Naive thymus-derived CD4-positive, alpha-beta T cell (primary cell): ENCODE results near the gene TMEM272. TPM values are rescaled to one million over a fixed set of nuclear protein-coding genes. Genes with fewer than 3 reads are reported as not detected.

Source experiments
- ATAC-seq: fragments of 150-1000 bp; cut with Tn5 transposase; 2 replicates; pipeline ENCODE4 v1.10.0; 2021; ENCODE audit warnings: mild to moderate bottlenecking, moderate library complexity
- CTCF ChIA-PET: fragments of 350-600 bp; sonication (Branson Sonifier 250); formaldehyde crosslinking; loops from one replicate; lab custom pipeline; 2021; ENCODE audit warnings: antibody characterized with exemption; lab: Charles Lee
- POLR2A ChIA-PET: fragments of 350-600 bp; sonication (Branson Sonifier 250); formaldehyde crosslinking; loops from one replicate; lab custom pipeline; 2021; ENCODE audit warnings: antibody characterized with exemption, inconsistent platforms; lab: Charles Lee
- DNase-seq, 9 donors: peaks; one replicate each; pipeline versions ENCODE4 v3.0.0 to v3.0.0-alpha.2; 2020 to 2022; ENCODE audit warnings: mixed read lengths in 1 of 9
- H3K27ac ChIP-seq: one replicate; pipeline ENCODE4 v1.7.0; 2013; ENCODE audit warnings: mild to moderate bottlenecking, low read depth, low read length, moderate library complexity
- H3K27me3 ChIP-seq, 2 donors: one replicate each; pipeline ENCODE4 v1.7.0; 2013; ENCODE audit warnings: low read length in 2 of 2, mild to moderate bottlenecking in 2 of 2, moderate library complexity in 2 of 2; ENCODE audit not compliant: control insufficient read depth in 2 of 2, insufficient read depth in 2 of 2
- H3K36me3 ChIP-seq, 3 experiments: 1 replicate in 2 of 3; 2 replicates in 1 of 3; pipeline ENCODE4 v1.7.0; 2013; ENCODE audit warnings: low read length in 3 of 3, mild to moderate bottlenecking in 3 of 3, moderate library complexity in 1 of 3; ENCODE audit not compliant: insufficient read depth in 3 of 3, control insufficient read depth in 2 of 3
- H3K4me1 ChIP-seq, 2 donors: one replicate each; pipeline ENCODE4 v1.7.0; 2013; ENCODE audit warnings: low read length in 2 of 2, mild to moderate bottlenecking in 2 of 2, moderate library complexity in 1 of 2; ENCODE audit not compliant: control insufficient read depth in 2 of 2, insufficient read depth in 2 of 2
- H3K4me3 ChIP-seq: 2 replicates; pipeline ENCODE4 v1.7.0; 2013; ENCODE audit warnings: mild to moderate bottlenecking, low read length
- H3K9me3 ChIP-seq, 3 experiments: 1 replicate in 2 of 3; 2 replicates in 1 of 3; pipeline ENCODE4 v1.7.0; 2013; ENCODE audit warnings: low read length in 3 of 3; ENCODE audit not compliant: control insufficient read depth in 2 of 3
- H3K27ac Mint-ChIP-seq, 9 donors: one replicate each; pipeline ENCODE4 v1.8.0; 2020 to 2022; ENCODE audit warnings: mixed read lengths in 9 of 9, mild to moderate bottlenecking in 8 of 9, moderate library complexity in 5 of 9, inconsistent platforms in 2 of 9
- H3K27me3 Mint-ChIP-seq, 5 donors: one replicate each; pipeline ENCODE4 v1.8.0; 2021 to 2022; ENCODE audit warnings: mixed read lengths in 5 of 5, mild to moderate bottlenecking in 1 of 5
- H3K36me3 Mint-ChIP-seq, 5 donors: one replicate each; pipeline ENCODE4 v1.8.0; 2020 to 2022; ENCODE audit warnings: mixed read lengths in 5 of 5, mild to moderate bottlenecking in 3 of 5, inconsistent platforms in 1 of 5
- H3K4me1 Mint-ChIP-seq, 7 donors: one replicate each; pipeline ENCODE4 v1.8.0; 2020 to 2022; ENCODE audit warnings: mixed read lengths in 7 of 7, mild to moderate bottlenecking in 3 of 7, inconsistent platforms in 1 of 7
- H3K4me3 Mint-ChIP-seq, 10 donors: one replicate each; pipeline ENCODE4 v1.8.0; 2020 to 2022; ENCODE audit warnings: mild to moderate bottlenecking in 10 of 10, mixed read lengths in 10 of 10, moderate library complexity in 6 of 10, inconsistent platforms in 2 of 10
- H3K9me3 Mint-ChIP-seq, 11 donors: one replicate each; pipeline ENCODE4 v1.8.0; 2020 to 2022; ENCODE audit warnings: mixed read lengths in 11 of 11, mild to moderate bottlenecking in 4 of 11, inconsistent platforms in 1 of 11, moderate library complexity in 1 of 11
- intact Hi-C, 2 donors: fragments of 100-400 bp; cut with micrococcal nuclease; formaldehyde crosslinking; loops; one replicate each; pipeline ENCODE4 v1.15.1; 2023
- polyA plus RNA-seq, 2 donors: library from polyadenylated mRNA; unstranded; fragments of 300-500 nt; fragmentation: Illumina TruSeq; gene quantifications; one replicate each; pipeline ENCODE4 v1.2.3, GENCODE V29; 2021
- total RNA-seq, 6 experiments: library from RNA in 5 of 6; stranded (reverse) in 5 of 6; gene quantifications; 1 replicate in 5 of 6; 2 replicates in 1 of 6; pipeline ENCODE4 v1.2.3 and lab custom pipeline; 2021 to 2026

TMEM272 gene
- total and polyA plus RNA-seq, 7 experiments from 2014 or later: 0.19 to 23.3 (median 3.5) TPM

DNA sequence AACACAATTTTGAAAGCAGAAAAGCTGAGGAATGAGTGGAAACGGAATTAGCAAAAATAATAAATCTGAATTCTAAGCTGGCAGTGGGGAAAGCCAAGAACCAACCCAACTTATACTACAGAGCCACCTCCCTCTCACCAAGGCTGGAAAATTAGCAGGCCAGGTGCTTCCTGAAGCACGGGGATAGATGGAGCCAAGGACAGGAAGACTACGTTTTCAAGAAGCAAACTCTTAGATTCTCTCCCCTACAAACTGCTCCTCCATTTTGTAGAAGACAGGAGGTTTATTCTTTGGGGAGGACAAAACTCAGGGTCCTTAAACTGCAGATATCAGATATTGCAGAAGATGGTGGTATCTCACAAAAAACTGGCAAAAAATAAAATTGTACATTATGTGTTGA is 25.6 kb upstream of the TMEM272 start:
- no peaks in the 10 kb centered on the region for H3K36me3 ChIP-seq
- no peak overlapping the region for H3K27ac ChIP-seq
- Mint-ChIP-seq H3K4me3 (no peak overlapping the region), H3K4me1 (peaks cover 0 to under 1% (median 0%) of the 10 kb centered on the region in 7 donors), H3K27ac (no peak overlapping the region), H3K27me3 (peaks cover 0 to 23% (median 6%) of the 10 kb centered on the region in 5 donors), H3K9me3 (no peaks in the 10 kb centered on the region), H3K36me3 (peaks cover 0 to 3% (median 0%) of the 10 kb centered on the region in 5 donors)
- ChIA-PET CTCF (no interaction called here), POLR2A (no interaction called here)
- no peak overlapping the region for H3K4me3 ChIP-seq
- ATAC-seq (no peak), DNase-seq (no peak)
- H3K27me3 ChIP-seq: no peaks in the 10 kb centered on the region
- no peaks in the 10 kb centered on the region for H3K4me1 ChIP-seq
- H3K9me3 ChIP-seq: no peaks in the 10 kb centered on the region
- intact Hi-C loops: no loop called here

DNA sequence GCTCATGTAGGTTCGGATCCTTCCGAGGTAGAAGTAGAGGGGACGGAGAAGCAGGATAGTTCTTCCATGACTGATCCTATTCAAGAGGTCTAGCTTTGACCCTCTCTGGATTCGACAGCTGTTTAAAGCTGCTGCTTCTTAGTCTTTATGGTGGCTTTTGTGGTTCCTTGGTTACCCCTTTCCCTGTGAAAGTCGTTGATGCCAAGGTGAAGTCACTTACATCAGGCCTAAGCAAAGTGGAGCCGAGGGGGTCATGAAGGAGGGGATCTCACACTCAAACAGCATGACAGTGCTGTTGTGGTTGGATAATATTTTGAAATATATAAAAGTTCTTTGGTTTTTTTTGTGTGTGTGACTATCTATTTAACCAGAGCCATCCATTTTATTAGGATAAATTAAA is 24.9 kb upstream of the TMEM272 start:
- CTCF ChIA-PET: no interaction called here

GRCh38 chr13:51867062-51867461 is 22.1 kb upstream of the TMEM272 start:
- Histone ChIP-seq H3K36me3 (no peaks in the 10 kb centered on the region), H3K27ac (no peak overlapping the region), H3K9me3 (no peaks in the 10 kb centered on the region), H3K27me3 (no peaks in the 10 kb centered on the region), H3K4me1 (no peaks in the 10 kb centered on the region), H3K4me3 (no peak overlapping the region)
- H3K36me3 Mint-ChIP-seq: peaks cover 0 to 3% (median 0%) of the 10 kb centered on the region in 5 donors
- H3K27ac Mint-ChIP-seq: no peak overlapping the region
- ChIA-PET POLR2A (no interaction called here), CTCF (no interaction called here)
- peaks cover 5 to 15% (median 9%) of the 10 kb centered on the region in 5 donors for H3K27me3 Mint-ChIP-seq
- H3K4me3 Mint-ChIP-seq: no peak overlapping the region
- intact Hi-C loops: no loop called here
- peaks cover 0 to 9% (median 6%) of the 10 kb centered on the region in 7 donors for H3K4me1 Mint-ChIP-seq
- H3K9me3 Mint-ChIP-seq: no peaks in the 10 kb centered on the region
- no peak for ATAC-seq
- DNase-seq: no peak

More for the DNA sequence above, 24.9 kb upstream of the TMEM272 start:
- Histone ChIP-seq H3K36me3 (no peaks in the 10 kb centered on the region), H3K4me1 (no peaks in the 10 kb centered on the region), H3K27ac (no peak overlapping the region), H3K9me3 (no peaks in the 10 kb centered on the region), H3K4me3 (no peak overlapping the region), H3K27me3 (no peaks in the 10 kb centered on the region)
- Mint-ChIP-seq H3K27ac (no peak overlapping the region), H3K9me3 (no peaks in the 10 kb centered on the region), H3K4me1 (no peaks in the 10 kb centered on the region), H3K27me3 (peaks cover 5 to 23% (median 6%) of the 10 kb centered on the region in 5 donors), H3K36me3 (peaks cover 0 to 3% (median 0%) of the 10 kb centered on the region in 5 donors), H3K4me3 (no peak overlapping the region)
- ATAC-seq (no peak), DNase-seq (no peak)
- intact Hi-C loops: no loop called here
- POLR2A ChIA-PET: no interaction called here

- intact Hi-C loops: no loop called here
- no peak overlapping the region for H3K27ac Mint-ChIP-seq
Observed at GRCh38 chr13:51865838-51866237, 20.9 kb upstream of the TMEM272 start.

DNA sequence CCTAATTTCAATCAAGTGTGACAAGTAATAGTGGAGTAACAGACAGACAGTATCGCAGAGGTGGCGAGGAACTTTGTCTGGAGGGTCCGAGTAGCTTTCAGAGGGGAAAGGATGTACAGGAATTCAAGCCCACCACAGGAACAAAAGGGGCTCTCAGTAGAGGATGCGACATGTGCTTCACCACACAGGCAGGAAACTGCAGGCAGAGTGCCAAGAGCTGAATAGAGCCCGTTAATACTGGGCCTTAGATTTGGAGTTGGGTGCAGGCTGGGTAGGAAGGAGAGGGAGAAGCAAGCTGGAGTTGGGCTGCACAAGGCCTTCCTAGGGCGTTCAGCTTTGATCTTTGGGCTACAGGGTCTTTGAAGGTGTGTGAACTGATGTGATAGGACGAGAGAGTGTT is 18.0 kb upstream of the TMEM272 start:
- Mint-ChIP-seq H3K9me3 (no peaks in the 10 kb centered on the region), H3K4me1 (peaks cover 0 to 9% (median 6%) of the 10 kb centered on the region in 7 donors), H3K4me3 (no peak overlapping the region), H3K27me3 (peaks cover 0 to 9% (median 6%) of the 10 kb centered on the region in 5 donors), H3K36me3 (no peaks in the 10 kb centered on the region), H3K27ac (no peak overlapping the region)
- no peak overlapping the region for H3K27ac ChIP-seq
- no peaks in the 10 kb centered on the region for H3K9me3 ChIP-seq
- ATAC-seq (no peak), DNase-seq (peak in 1 of 9 donors; percentile 4)
- ChIA-PET POLR2A (no interaction called here), CTCF (interaction anchor here (1.5 kb wide), 1 partner anchor 12 kb away, joined by 4 read pairs; no protein-coding TSS in a partner anchor)
- H3K36me3 ChIP-seq: no peaks in the 10 kb centered on the region
- intact Hi-C loops: no loop called here
- H3K4me1 ChIP-seq: no peaks in the 10 kb centered on the region
- H3K4me3 ChIP-seq: no peak overlapping the region
- no peaks in the 10 kb centered on the region for H3K27me3 ChIP-seq

More at GRCh38 chr13:51865838-51866237, 20.9 kb upstream of the TMEM272 start:
- Histone ChIP-seq H3K4me1 (no peaks in the 10 kb centered on the region), H3K27me3 (no peaks in the 10 kb centered on the region), H3K9me3 (no peaks in the 10 kb centered on the region), H3K27ac (no peak overlapping the region), H3K36me3 (no peaks in the 10 kb centered on the region), H3K4me3 (no peak overlapping the region)
- Mint-ChIP-seq H3K36me3 (peaks cover 0 to 3% (median 0%) of the 10 kb centered on the region in 5 donors), H3K9me3 (no peaks in the 10 kb centered on the region), H3K4me1 (peaks cover 0 to 9% (median 6%) of the 10 kb centered on the region in 7 donors), H3K4me3 (no peak overlapping the region), H3K27me3 (peaks cover 5 to 10% (median 8%) of the 10 kb centered on the region in 5 donors)
- DNase-seq (no peak), ATAC-seq (no peak)
- CTCF ChIA-PET: no interaction called here
- POLR2A ChIA-PET: no interaction called here

- intact Hi-C loops: no loop called here
- ChIA-PET POLR2A (interaction anchor here (0.5 kb wide), 1 partner anchor 411 kb away, joined by 3 read pairs; no protein-coding TSS in a partner anchor), CTCF (no interaction called here)
- H3K27me3 ChIP-seq: no peaks in the 10 kb centered on the region
- DNase-seq (no peak), ATAC-seq (no peak)
- Mint-ChIP-seq H3K27me3 (peaks cover 0 to 9% (median 3%) of the 10 kb centered on the region in 5 donors), H3K4me3 (peak within 1 kb of the TSS in 1 of 10 donors; percentile 1), H3K36me3 (no peaks in the 10 kb centered on the region), H3K9me3 (no peaks in the 10 kb centered on the region), H3K27ac (peak within 1 kb of the TSS in 1 of 9 donors; percentile 11), H3K4me1 (peaks cover 0 to 9% (median 6%) of the 10 kb centered on the region in 7 donors)
- H3K4me1 ChIP-seq: no peaks in the 10 kb centered on the region
- H3K4me3 ChIP-seq: no peak within 1 kb of the TSS
- no peaks in the 10 kb centered on the region for H3K36me3 ChIP-seq
- no peak within 1 kb of the TSS for H3K27ac ChIP-seq
- no peaks in the 10 kb centered on the region for H3K9me3 ChIP-seq
Observed at GRCh38 chr13:51861723-51862300, 16.8 kb upstream of the TMEM272 start, which contains the start of gene CCDC70. Gene CCDC70 (plus strand): TSS chr13:51861969. CDS start chr13:51865412, 3,443 bp downstream.
